Activated effector memory CD4-positive, alpha-beta T cell treated with Interleukin-2 at 50 U/mL for 16 hours (primary cell): ENCODE results near the gene CRYBA4.

Experiments
- DNase-seq: peaks from one replicate; pipeline ENCODE4 v3.0.0-alpha.2; 2020

Gene CRYBA4

DNA sequence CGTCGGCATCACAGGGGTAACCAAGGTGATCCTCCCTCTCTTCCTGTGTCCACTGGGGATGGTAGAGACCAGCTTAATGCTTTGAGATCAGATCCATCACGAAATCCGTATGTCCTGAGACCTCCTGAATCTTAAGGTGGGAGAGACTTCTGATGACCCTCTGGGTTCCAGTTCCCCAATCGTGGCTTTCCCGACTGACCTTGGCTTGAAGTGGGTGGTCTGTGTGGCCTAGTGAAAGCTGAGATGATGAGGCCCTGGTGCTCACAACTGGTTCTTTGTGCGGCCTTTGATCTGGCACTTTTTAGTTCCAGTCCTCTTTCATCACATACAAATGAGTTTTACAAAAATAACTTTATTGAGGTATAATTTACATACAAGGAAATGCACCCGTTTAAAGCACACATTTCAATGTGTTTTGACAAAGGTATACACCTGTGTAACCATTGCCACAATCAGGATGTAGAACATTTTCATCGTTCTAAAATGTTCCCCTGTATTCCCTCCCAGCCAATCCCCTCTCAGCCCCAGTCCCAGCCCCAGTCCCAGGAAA is 41.7 kb downstream of the CRYBA4 start:
- no peak for DNase-seq

- no peak for DNase-seq
Observed at GRCh38 chr22:26665813-26666231, 44.1 kb downstream of the CRYBA4 start.

DNA sequence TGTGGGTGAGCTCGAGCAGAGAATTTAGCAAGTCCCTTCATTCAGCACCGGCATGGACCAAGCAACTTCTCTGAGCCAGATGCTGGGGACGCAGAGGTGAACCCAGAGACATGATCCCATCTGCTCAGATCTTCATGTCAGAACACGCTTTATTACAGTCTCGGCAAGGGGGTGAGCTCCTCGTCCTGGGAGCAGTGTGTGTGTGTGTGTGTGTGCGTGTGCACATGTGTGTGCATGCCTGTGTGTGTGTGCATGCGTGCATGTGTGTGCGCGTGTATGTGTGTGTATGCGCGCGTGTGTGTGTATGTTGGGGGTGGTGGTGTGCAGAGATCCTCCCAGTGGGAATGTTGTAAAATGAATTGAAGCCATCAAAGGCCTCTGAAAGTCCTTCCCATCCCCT is 45.4 kb downstream of the CRYBA4 start:
- no peak for DNase-seq

GRCh38 chr22:26669060-26669481 is 47.3 kb downstream of the CRYBA4 start:
- DNase-seq = no peak

DNA sequence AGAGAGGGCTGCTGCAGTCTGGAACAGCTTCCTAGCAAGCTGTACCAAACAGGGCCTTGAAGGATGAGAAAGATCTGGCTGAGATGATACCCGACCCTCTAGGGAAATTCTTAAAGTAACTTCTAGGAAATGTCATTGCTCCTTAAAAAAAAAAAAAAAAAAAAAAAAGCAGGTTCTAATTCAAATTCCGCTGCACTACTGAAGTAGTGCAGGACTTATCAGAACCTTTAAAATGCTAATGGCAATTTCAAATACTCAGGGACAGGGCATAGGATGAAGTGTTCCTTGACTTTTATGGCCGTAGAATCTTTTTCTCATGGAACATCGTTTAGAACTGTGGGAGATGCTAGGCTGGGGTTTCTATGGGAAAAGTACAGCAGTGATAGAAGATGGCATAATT is 48.7 kb downstream of the CRYBA4 start:
- no peak for DNase-seq

DNA sequence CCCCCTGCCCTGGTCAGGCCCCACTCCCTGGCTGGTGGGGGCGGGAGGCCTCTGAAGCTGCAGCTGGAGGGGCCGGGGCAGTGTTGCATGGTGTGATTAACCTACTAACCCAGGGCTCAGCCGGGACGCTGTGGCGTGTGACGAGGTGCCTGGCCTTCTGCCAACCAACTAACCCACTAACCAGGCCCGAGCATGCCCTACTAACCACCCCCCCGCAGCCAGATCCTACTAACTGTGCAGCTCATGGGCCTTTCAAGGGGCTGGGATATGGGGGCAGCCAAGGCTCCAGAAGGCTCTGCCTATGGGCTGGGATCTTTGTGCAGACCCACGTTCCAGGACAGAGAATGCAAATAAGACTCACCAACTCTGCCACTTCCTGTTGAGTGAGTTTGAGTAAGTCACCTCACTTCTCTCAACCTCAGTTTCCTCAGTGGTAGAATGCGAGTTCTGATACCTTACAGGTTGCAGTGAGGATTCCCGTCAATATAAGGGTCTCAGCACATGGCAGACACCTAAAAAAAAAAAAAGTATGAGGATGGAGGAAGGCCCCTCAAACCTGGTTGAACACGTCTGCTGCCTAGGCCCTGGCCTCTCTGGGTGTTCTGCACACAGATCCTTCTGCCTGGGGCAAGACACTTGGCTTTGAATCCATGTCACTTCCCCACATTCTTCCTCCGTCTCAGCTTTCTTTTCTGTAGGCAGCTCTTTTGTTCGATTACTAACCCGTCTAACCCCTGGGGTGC is 49.7 kb downstream of the CRYBA4 start:
- DNase-seq = peak; percentile 67

DNA sequence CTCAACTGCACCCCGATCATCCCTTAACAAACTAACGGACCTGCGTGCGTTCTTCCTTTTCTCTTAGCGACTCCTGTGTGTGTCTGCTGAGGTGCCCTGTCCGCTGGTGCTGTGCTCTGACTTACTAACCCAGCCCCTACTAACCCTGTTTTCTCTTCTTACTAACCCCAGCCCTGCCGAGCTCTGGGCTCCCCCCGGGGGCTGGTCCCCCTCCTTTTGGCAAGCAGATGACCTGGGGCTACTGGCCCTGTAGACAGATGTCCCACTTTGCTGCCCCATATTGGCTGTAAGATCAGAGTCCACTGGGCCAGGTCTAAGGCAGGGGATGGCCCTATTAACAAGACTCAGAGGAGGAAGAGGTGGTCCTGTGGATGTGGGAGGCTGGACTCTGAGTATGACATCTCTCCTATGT is 50.3 kb downstream of the CRYBA4 start:
- DNase-seq = no peak

DNA sequence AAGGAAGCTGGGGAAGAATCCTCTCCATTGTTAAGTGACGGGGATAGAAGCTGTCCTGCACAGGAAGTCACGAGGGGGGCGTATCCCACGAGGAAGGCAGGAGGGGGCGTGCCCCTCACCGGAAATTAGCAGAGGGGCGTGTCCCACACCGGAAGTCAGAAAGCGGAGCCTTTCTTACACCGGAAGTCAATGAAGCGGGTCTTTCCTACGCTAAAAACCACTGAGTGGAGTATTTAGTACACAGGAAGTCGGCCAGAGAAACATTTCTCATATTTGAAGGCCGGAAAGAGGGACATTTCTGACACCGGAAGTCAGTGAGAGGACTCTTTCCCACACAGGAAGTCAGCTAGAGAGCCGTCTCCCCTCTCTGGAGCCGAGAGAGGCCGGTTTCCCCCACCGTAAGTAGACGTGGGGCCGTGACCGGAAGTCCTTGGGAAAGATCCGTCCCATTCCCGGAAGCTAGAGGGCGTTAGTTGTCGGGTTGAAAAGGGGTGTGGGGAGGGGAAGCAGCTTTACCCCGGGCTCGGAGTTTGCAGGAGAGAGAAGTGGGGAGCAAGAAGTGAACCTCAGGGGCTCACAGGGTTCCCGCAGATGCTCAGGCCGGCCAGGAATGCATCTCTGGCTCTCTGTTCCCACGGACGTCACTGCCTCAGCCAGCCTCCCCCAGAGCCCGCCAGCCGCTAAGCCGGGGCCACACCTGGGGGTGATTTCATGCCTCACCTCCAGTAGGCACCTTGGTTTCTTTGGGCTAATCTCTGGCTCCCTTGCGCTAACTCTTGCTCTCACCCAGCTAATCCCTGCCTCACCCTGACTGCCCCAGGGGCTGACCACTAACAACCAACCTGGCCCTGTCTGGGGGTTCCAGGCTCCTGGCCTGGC is 51.1 kb downstream of the CRYBA4 start:
- peak; percentile 90 for DNase-seq

DNA sequence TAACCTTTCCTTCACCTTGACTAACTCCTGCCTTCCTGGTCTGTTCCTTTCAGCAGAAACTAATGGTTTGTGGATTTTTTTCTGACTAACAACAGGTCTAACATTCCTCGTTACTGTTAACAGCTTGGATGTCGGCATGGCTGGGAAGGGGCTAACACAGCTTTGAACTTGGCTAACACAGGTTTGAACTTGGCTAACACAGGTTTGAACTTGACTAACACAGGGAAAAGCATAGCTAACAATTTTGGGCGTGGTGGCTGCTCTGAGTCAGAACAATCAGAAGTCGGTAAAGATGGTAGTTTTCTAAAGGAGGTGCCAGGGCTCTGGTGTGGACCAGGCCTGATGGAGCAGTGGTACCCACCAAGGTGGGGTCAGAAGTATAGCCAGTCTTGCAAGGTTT is 51.7 kb downstream of the CRYBA4 start:
- peak; percentile 18 for DNase-seq

DNA sequence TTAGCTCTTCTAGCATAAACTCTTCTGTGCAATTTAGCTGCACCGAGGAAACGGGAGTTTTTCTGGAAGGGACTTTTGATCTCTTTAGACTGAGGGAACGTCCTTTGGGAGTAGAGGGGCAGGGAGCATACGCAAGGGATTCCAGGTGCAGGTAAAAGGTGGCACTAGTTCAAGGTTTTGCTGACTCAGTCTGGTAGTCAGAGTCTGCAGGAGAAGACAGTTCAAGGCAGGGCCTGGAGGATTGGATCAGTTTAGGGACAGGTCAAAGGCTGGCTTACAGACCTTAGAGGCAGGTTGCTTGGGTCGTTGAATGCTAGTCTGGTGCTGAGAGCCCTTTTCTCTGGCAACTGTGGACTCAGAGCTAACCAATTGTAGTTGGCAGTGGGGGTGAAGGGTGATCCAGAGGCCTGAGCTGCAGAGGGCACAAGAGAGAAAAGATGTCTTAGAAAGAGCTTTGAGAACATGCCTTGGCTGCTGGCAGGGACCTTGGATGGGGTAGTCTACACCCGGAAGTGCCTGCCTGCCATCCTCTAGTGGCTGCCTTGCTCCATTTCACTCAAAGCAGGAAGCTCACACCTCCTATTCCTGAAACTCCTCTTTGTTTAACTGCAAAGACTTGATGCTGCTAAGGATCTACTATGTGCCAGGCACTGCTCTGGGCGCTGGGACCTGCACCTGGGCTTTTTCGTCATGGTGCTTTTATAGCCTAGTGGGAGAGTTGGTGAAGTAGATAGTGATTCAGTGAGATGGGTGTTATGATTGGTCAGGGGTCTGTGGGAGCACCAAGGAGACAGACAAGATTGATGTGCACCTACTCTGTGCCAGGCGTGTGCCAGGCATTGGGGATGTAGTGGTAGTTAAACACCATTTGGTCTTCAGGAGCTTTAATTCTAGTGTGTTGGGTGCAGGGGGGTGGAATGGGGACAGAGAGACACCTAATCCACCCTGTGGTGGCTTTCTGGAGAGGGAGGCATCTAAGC is 52.7 kb downstream of the CRYBA4 start:
- peak; percentile 21 for DNase-seq

DNA sequence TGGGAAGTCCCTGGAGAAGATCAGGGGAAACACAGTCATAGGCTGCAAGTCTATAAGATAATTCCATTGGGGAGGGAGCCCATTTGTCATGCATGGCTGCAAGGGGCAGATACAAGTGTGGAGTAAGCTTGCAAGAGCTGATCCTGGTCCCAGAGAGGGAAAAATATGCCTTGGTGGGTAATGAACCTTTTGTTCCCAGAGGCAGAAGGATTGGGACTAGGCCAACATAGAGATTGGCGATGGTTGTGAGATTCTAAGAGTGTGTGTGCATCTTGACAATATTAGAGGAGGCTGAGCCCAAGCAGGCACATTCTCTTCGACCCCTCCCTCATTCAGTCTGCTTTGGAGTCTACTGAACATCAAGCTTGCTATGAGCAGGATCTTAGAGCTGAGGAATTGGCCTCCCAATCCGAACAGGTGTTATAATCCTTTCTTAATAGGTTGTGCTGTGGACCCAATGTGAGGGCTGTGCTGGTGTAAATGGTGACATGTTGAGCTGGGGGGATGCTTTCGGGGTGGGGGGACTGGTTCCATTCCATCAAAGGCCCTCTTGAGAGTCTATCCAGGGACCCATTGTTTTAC is 54.0 kb downstream of the CRYBA4 start:
- no peak for DNase-seq

DNA sequence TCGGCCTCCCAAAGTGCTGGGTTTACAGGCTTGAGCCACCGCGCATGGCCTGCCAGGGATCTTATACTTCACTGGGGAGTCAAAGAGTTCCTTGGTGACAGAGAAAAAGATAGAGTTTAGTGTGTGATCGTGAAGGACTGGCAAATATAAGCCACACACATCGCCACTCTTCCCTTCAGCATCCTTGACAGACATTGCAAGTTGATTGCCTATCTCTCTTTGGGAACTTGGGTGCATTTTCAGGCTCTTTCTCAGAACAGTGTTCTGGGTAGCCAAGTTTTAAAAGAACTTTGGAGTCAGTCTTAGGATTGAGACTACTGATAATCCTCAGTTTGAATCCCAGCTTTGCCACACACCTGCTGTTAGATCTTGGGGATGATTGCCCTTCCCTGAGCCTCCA is 55.5 kb downstream of the CRYBA4 start:
- DNase-seq = no peak

GRCh38 chr22:26679003-26679629 is 57.4 kb downstream of the CRYBA4 start:
- DNase-seq = peak; percentile 52
